K562 (cell line): ENCODE data around the gene NRP1.

Experiments
- ZFX ChIP-seq: sonication (generic); formaldehyde crosslinking; IDR thresholded peaks from 2 replicates; pipeline ENCODE4 v1.8.0; 2022; ENCODE audit warnings: mild to moderate bottlenecking, missing genetic modification reagents, moderate library complexity
- ZNF12 ChIP-seq: sonication (generic); formaldehyde crosslinking; IDR thresholded peaks from 2 replicates; pipeline ENCODE4 v1.4.0; 2020; ENCODE audit warnings: mild to moderate bottlenecking, missing genetic modification reagents
- ZNF280A ChIP-seq: fragments of 450-650 bp; IDR thresholded peaks from 2 replicates; pipeline ENCODE4 v1.6.1; 2018; ENCODE audit warnings: mild to moderate bottlenecking, low read depth; ENCODE audit not compliant: partially characterized antibody

GRCh38 chr10:33306701-33307519, 27.6 kb downstream of the NRP1 start:
- TF ChIP-seq ZNF280A (no peak), ZNF12 (CRISPR knock-in tag) (no peak), ZFX (CRISPR knock-in tag) (no peak)
